DOHH2 (cell line): Measurements from ENCODE around the gene PCDHGB5.
"Not testable (repeated sequence)": the region's sequence is repeated elsewhere in the genome, so short reads cannot be mapped to it uniquely, and the experiment has no call there.

Experiments
- CTCF ChIP-seq: fragments of 200-600 bp; sonication (generic); IDR thresholded peaks from one replicate; pipeline ENCODE4 v1.5.1; 2014; ENCODE audit warnings: antibody characterized with exemption, mild to moderate bottlenecking, low read depth, low read length; ENCODE audit not compliant: poor library complexity, severe bottlenecking
- EZH2phosphoT487 ChIP-seq: fragments of 200-600 bp; sonication (generic); IDR thresholded peaks from 2 replicates; pipeline ENCODE4 v1.6.1; 2017; ENCODE audit warnings: borderline replicate concordance, mild to moderate bottlenecking, antibody characterized with exemption, low read length, moderate library complexity, mixed read lengths

GRCh38 chr5:141394401-141395187, 3.2 kb upstream of the PCDHGB5 start:
- TF ChIP-seq CTCF, EZH2phosphoT487: not testable (repeated sequence)
